CD4-positive, alpha-beta T cell (primary cell): ENCODE data around the gene GK2. TPM values are rescaled to one million over a fixed set of nuclear protein-coding genes. Genes with fewer than 3 reads are reported as not detected.

Experiments used
- ATAC-seq: fragments of 200-7000 bp; cut with Tn5 transposase; one replicate; pipeline ENCODE4 v1.10.0; 2022; ENCODE audit warnings: mild to moderate bottlenecking; ENCODE audit not compliant: poor library complexity
- CTCF ChIA-PET: fragments of 350-600 bp; sonication (Branson Sonifier 250); formaldehyde crosslinking; loops from one replicate; lab custom pipeline; 2021; ENCODE audit warnings: antibody characterized with exemption, inconsistent platforms; lab: Charles Lee
- POLR2A ChIA-PET: fragments of 350-600 bp; sonication (Branson Sonifier 250); formaldehyde crosslinking; loops from one replicate; lab custom pipeline; 2021; ENCODE audit warnings: antibody characterized with exemption, inconsistent platforms; lab: Charles Lee
- DNase-seq, 14 experiments: peaks; one replicate each; pipeline ENCODE4 v3.0.0-alpha.2; 2013 to 2020; ENCODE audit warnings: mixed read lengths in 2 of 14
- H3K27ac ChIP-seq, 2 donors: one replicate each; pipeline versions ENCODE4 v1.5.1 to v1.7.0; 2013; ENCODE audit warnings: low read length in 2 of 2, low read depth in 1 of 2, mild to moderate bottlenecking in 1 of 2
- H3K27me3 ChIP-seq, 2 experiments: 1 replicate in 1 of 2; 2 replicates in 1 of 2; pipeline versions ENCODE4 v1.6.1 to v1.7.0; 2013; ENCODE audit warnings: low read length in 2 of 2, control low read depth in 1 of 2, mild to moderate bottlenecking in 1 of 2, moderate library complexity in 1 of 2; ENCODE audit not compliant: insufficient read depth in 2 of 2, control insufficient read depth in 1 of 2
- H3K36me3 ChIP-seq: one replicate; pipeline ENCODE4 v1.6.1; 2013; ENCODE audit warnings: low read length, control low read depth; ENCODE audit not compliant: insufficient read depth
- H3K4me1 ChIP-seq: one replicate; pipeline ENCODE4 v1.6.1; 2013; ENCODE audit warnings: low read length, control low read depth; ENCODE audit not compliant: insufficient read depth
- H3K4me3 ChIP-seq: one replicate; pipeline ENCODE4 v1.5.1; 2013; ENCODE audit warnings: mild to moderate bottlenecking, low read length, moderate library complexity
- H3K9me3 ChIP-seq, 2 experiments: 1 replicate in 1 of 2; 2 replicates in 1 of 2; pipeline versions ENCODE4 v1.6.1 to v1.7.0; 2013; ENCODE audit warnings: low read length in 2 of 2, mild to moderate bottlenecking in 2 of 2, control low read depth in 1 of 2, moderate library complexity in 1 of 2; ENCODE audit not compliant: control insufficient read depth in 1 of 2, insufficient read depth in 1 of 2
- H3K27ac Mint-ChIP-seq: one replicate; pipeline ENCODE4 v1.8.0; 2020; ENCODE audit warnings: mixed read lengths
- H3K27me3 Mint-ChIP-seq: one replicate; pipeline ENCODE4 v1.8.0; 2021; ENCODE audit warnings: mixed read lengths
- H3K36me3 Mint-ChIP-seq: one replicate; pipeline ENCODE4 v1.8.0; 2021; ENCODE audit warnings: low read depth, mixed read lengths
- H3K4me1 Mint-ChIP-seq: one replicate; pipeline ENCODE4 v1.8.0; 2021; ENCODE audit warnings: low read depth, mixed read lengths
- H3K4me3 Mint-ChIP-seq: one replicate; pipeline ENCODE4 v1.8.0; 2020; ENCODE audit warnings: mild to moderate bottlenecking, mixed read lengths
- H3K9me3 Mint-ChIP-seq: one replicate; pipeline ENCODE4 v1.8.0; 2020; ENCODE audit warnings: mixed read lengths
- intact Hi-C, 2 experiments: fragments of 100-400 bp; cut with DNase I in 1 of 2; cut with micrococcal nuclease in 1 of 2; formaldehyde crosslinking; loops; one replicate each; pipeline versions ENCODE4 v1.15.1 to v1.9.0; 2023 to 2025; cut with DNase I, micrococcal nuclease
- total RNA-seq, 174 experiments: library from RNA in 2 of 174; stranded (reverse) in 2 of 174; gene quantifications; one replicate each; pipeline ENCODE4 v1.2.3 and lab custom pipeline; 2021 to 2026
- TF ChIP-seq, protein P1 (sequence below): fragments of 200-600 bp; IDR thresholded peaks from one replicate; pipeline ENCODE4 v1.8.0; 2022; ENCODE audit warnings: antibody characterized with exemption, mild to moderate bottlenecking

Gene GK2
- total RNA-seq, 2 experiments from 2014 or later, result not detected

- no peak overlapping the region for H3K27ac Mint-ChIP-seq
- POLR2A ChIA-PET, result no interaction called here
These were observed 26.9 kb downstream of the GK2 start for GRCh38 chr4:79381161-79381560.

GRCh38 chr4:79370026-79370425 is 38.0 kb downstream of the GK2 start:
- TF ChIP-seq, protein P1, sequence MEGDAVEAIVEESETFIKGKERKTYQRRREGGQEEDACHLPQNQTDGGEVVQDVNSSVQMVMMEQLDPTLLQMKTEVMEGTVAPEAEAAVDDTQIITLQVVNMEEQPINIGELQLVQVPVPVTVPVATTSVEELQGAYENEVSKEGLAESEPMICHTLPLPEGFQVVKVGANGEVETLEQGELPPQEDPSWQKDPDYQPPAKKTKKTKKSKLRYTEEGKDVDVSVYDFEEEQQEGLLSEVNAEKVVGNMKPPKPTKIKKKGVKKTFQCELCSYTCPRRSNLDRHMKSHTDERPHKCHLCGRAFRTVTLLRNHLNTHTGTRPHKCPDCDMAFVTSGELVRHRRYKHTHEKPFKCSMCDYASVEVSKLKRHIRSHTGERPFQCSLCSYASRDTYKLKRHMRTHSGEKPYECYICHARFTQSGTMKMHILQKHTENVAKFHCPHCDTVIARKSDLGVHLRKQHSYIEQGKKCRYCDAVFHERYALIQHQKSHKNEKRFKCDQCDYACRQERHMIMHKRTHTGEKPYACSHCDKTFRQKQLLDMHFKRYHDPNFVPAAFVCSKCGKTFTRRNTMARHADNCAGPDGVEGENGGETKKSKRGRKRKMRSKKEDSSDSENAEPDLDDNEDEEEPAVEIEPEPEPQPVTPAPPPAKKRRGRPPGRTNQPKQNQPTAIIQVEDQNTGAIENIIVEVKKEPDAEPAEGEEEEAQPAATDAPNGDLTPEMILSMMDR, result no peak
- ATAC-seq (no peak), DNase-seq (no peak)
- Histone ChIP-seq H3K27me3 (no peaks in the 10 kb centered on the region), H3K9me3 (no peaks in the 10 kb centered on the region), H3K4me1 (no peaks in the 10 kb centered on the region), H3K4me3 (no peak overlapping the region), H3K27ac (no peak overlapping the region), H3K36me3 (no peaks in the 10 kb centered on the region)
- no peak overlapping the region for H3K4me3 Mint-ChIP-seq
- H3K36me3 Mint-ChIP-seq, result no peaks in the 10 kb centered on the region
- POLR2A ChIA-PET, result no interaction called here
- H3K9me3 Mint-ChIP-seq, result no peaks in the 10 kb centered on the region
- no peak overlapping the region for H3K27ac Mint-ChIP-seq
- H3K4me1 Mint-ChIP-seq, result no peaks in the 10 kb centered on the region
- no peaks in the 10 kb centered on the region for H3K27me3 Mint-ChIP-seq
- intact Hi-C loops, result no loop called here
- CTCF ChIA-PET, result no interaction called here

More at GRCh38 chr4:79381161-79381560, 26.9 kb downstream of the GK2 start:
- Mint-ChIP-seq H3K9me3 (no peaks in the 10 kb centered on the region), H3K36me3 (no peaks in the 10 kb centered on the region), H3K27me3 (peaks cover 4% of the 10 kb centered on the region), H3K4me1 (no peaks in the 10 kb centered on the region), H3K4me3 (no peak overlapping the region)
- intact Hi-C loops, result no loop called here
- Histone ChIP-seq H3K4me3 (no peak overlapping the region), H3K27ac (no peak overlapping the region), H3K27me3 (no peaks in the 10 kb centered on the region), H3K9me3 (peaks cover 0 to 9% of the 10 kb centered on the region in 2 experiments), H3K4me1 (no peaks in the 10 kb centered on the region), H3K36me3 (no peaks in the 10 kb centered on the region)
- TF ChIP-seq, protein P1, result no peak
- DNase-seq, result no peak
- no peak for ATAC-seq
- CTCF ChIA-PET, result no interaction called here

GRCh38 chr4:79367096-79367495 is 40.9 kb downstream of the GK2 start:
- no peaks in the 10 kb centered on the region for H3K9me3 ChIP-seq
- H3K36me3 ChIP-seq, result no peaks in the 10 kb centered on the region
- intact Hi-C loops, result no loop called here
- no peaks in the 10 kb centered on the region for H3K9me3 Mint-ChIP-seq
- H3K36me3 Mint-ChIP-seq, result no peaks in the 10 kb centered on the region
- no peak overlapping the region for H3K4me3 Mint-ChIP-seq
- POLR2A ChIA-PET, result no interaction called here
- H3K4me1 ChIP-seq, result no peaks in the 10 kb centered on the region
- TF ChIP-seq, protein P1, result no peak
- H3K27ac ChIP-seq, result no peak overlapping the region
- H3K4me3 ChIP-seq, result no peak overlapping the region
- ATAC-seq, result no peak
- no peaks in the 10 kb centered on the region for H3K27me3 Mint-ChIP-seq
- no peak for DNase-seq
- no peaks in the 10 kb centered on the region for H3K27me3 ChIP-seq
- H3K27ac Mint-ChIP-seq, result no peak overlapping the region
- no peaks in the 10 kb centered on the region for H3K4me1 Mint-ChIP-seq
- CTCF ChIA-PET, result no interaction called here
